Measurements from ENCODE around the gene PTPRD. TPM values are rescaled to one million over a fixed set of nuclear protein-coding genes. Genes with fewer than 3 reads are reported as not detected.

Gene PTPRD
- total and polyA plus RNA-seq, 9 of the 15 experiments (the other 6 are each of a cell fraction or from before 2014, with no cell fraction given), result 0.11 TPM; not detected in 8

GRCh38 chr9:9949368-9949767 lies 663.4 kb downstream of the PTPRD start:
- no peaks in the 10 kb centered on the region for H3K79me2 ChIP-seq (ENCODE audit: control insufficient read depth, insufficient read depth, low read length)
- ATAC-seq (no peak), DNase-seq (ENCODE audit: extremely low read depth in 1 of 4, low spot score in 3 of 4) (no peak), FAIRE-seq (no peak)
- H3K4me2 ChIP-seq (ENCODE audit: insufficient read depth, low read length), result no peak overlapping the region
- no peaks in the 10 kb centered on the region for H3K9me1 ChIP-seq (ENCODE audit: control insufficient read depth, insufficient read depth, low read length)
- no TSS peak for BruUV-seq (replicated peaks)
- no peaks in the 10 kb centered on the region for H3K36me3 ChIP-seq (ENCODE audit: control insufficient read depth, insufficient read depth, low read length)
- intact Hi-C loops (cut with micrococcal nuclease), result no loop called here
- no peak overlapping the region for H3K9ac ChIP-seq (ENCODE audit: insufficient read depth in 1 of 2, low read depth in 2 of 2, low read length in 2 of 2)
- H3K27ac ChIP-seq (ENCODE audit: extremely low read depth, low read depth, low read length), result no peak overlapping the region
- no peak overlapping the region for H2AFZ ChIP-seq (ENCODE audit: low read depth, low read length)
- no peaks in the 10 kb centered on the region for H3K9me3 ChIP-seq (replicated peaks; ENCODE audit: control insufficient read depth, insufficient read depth, low read depth, low read length)
- no peaks in the 10 kb centered on the region for H3K4me1 ChIP-seq (replicated peaks in 1 of 2; ENCODE audit: control insufficient read depth in 2 of 2, insufficient read depth in 2 of 2, low read length in 2 of 2)
- POLR2A ChIA-PET, result no interaction called here
- H4K20me1 ChIP-seq (replicated peaks; ENCODE audit: control insufficient read depth, insufficient read depth, low read length), result no peaks in the 10 kb centered on the region
- no peak overlapping the region for H3K4me3 ChIP-seq
- TF ChIP-seq SRSF3 (IDR thresholded peaks at IDR 0.05; ENCODE audit: insufficient read depth, low read length) (no peak), ZNF143 (CRISPR knock-in tag; IDR thresholded peaks at IDR 0.05) (no peak), NONO (IDR thresholded peaks at IDR 0.05; ENCODE audit: low read depth in 2 of 2, low read length in 1 of 2) (no peak), SP2 (IDR thresholded peaks at IDR 0.05; ENCODE audit: extremely low read depth, low read depth, low read length, poor library complexity, severe bottlenecking) (no peak), CAMTA2 (CRISPR knock-in tag; conservative IDR thresholded peaks at IDR 0.05) (no peak), TCF7 (IDR thresholded peaks at IDR 0.05; ENCODE audit: borderline replicate concordance) (no peak), NEUROD1 (IDR thresholded peaks at IDR 0.05; ENCODE audit: borderline replicate concordance, low read depth, low read length, partially characterized antibody) (no peak), KAT2B (IDR thresholded peaks at IDR 0.05; ENCODE audit: low read depth, low read length) (no peak), STAT5B (CRISPR knock-in tag; IDR thresholded peaks at IDR 0.05) (no peak), ZNF584 (CRISPR knock-in tag; IDR thresholded peaks at IDR 0.05; ENCODE audit: low read depth) (no peak), ZBTB34 (CRISPR knock-in tag; IDR thresholded peaks at IDR 0.05) (no peak), KAT7 (CRISPR knock-in tag; IDR thresholded peaks at IDR 0.05; ENCODE audit: borderline replicate concordance) (no peak), CREB1 (IDR thresholded peaks at IDR 0.05) (no peak), CREB1 (CRISPR knock-in tag; IDR thresholded peaks at IDR 0.05) (no peak), CC2D1A (IDR thresholded peaks at IDR 0.05) (no peak), ZZZ3 (IDR thresholded peaks at IDR 0.05) (no peak), NR3C1 (CRISPR knock-in tag; IDR thresholded peaks at IDR 0.05) (no peak), ADNP (tag; IDR thresholded peaks at IDR 0.05) (no peak)
- TF ChIP-seq, protein P1, sequence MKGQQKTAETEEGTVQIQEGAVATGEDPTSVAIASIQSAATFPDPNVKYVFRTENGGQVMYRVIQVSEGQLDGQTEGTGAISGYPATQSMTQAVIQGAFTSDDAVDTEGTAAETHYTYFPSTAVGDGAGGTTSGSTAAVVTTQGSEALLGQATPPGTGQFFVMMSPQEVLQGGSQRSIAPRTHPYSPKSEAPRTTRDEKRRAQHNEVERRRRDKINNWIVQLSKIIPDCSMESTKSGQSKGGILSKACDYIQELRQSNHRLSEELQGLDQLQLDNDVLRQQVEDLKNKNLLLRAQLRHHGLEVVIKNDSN (CRISPR knock-in tag; IDR thresholded peaks at IDR 0.05), result no peak
- TF ChIP-seq, protein P2, sequence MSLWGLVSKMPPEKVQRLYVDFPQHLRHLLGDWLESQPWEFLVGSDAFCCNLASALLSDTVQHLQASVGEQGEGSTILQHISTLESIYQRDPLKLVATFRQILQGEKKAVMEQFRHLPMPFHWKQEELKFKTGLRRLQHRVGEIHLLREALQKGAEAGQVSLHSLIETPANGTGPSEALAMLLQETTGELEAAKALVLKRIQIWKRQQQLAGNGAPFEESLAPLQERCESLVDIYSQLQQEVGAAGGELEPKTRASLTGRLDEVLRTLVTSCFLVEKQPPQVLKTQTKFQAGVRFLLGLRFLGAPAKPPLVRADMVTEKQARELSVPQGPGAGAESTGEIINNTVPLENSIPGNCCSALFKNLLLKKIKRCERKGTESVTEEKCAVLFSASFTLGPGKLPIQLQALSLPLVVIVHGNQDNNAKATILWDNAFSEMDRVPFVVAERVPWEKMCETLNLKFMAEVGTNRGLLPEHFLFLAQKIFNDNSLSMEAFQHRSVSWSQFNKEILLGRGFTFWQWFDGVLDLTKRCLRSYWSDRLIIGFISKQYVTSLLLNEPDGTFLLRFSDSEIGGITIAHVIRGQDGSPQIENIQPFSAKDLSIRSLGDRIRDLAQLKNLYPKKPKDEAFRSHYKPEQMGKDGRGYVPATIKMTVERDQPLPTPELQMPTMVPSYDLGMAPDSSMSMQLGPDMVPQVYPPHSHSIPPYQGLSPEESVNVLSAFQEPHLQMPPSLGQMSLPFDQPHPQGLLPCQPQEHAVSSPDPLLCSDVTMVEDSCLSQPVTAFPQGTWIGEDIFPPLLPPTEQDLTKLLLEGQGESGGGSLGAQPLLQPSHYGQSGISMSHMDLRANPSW (CRISPR knock-in tag; IDR thresholded peaks at IDR 0.05), result no peak
- no peaks in the 10 kb centered on the region for H3K27me3 ChIP-seq (ENCODE audit: control insufficient read depth in 2 of 2, insufficient read depth in 2 of 2, low read length in 2 of 2)
- WGBS (ENCODE audit: insufficient coverage, low coverage, missing lambda C conversion rate), result 0% methylated on average over 4 of the region's 4 CpGs
- CTCF ChIA-PET (ENCODE audit: low intra/inter-chr PET ratio), result no interaction called here
- in situ Hi-C loops (cut with MboI), result no loop called here
